Activated CD4-positive, alpha-beta T cell treated with anti-CD3 and anti-CD28 coated beads for 24 hours (primary cell): ENCODE results near the gene SLC16A12.
"Not testable (repeated sequence)": the region's sequence is repeated elsewhere in the genome, so short reads cannot be mapped to it uniquely, and the experiment has no call there.

Experiments used
- DNase-seq, 2 donors: peaks; one replicate each; pipeline ENCODE4 v3.0.0-alpha.2; 2020; ENCODE audit warnings: low read depth in 2 of 2

Gene SLC16A12

DNA sequence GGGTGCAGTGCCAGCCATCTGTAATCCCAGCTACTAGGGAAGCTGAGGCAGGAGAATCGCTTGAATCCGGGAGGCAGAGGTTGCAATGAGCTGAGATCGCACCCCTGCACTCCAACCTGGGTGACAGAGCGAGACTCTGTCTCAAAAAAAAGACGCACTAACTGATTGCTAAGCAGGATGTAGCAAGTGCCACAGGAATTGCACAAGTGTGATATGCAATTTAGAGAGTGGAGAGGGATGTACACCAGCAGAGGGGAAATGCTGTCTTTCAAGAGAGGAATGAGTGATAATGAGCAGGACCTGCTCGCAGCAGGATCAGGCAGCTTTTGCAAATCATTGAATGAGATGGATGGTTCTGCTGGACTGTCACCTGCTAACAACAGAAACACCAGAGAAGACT, 13.3 kb upstream of the SLC16A12 start:
- DNase-seq: no peak

GRCh38 chr10:89547853-89548513, 12.6 kb upstream of the SLC16A12 start:
- DNase-seq: no peak

DNA sequence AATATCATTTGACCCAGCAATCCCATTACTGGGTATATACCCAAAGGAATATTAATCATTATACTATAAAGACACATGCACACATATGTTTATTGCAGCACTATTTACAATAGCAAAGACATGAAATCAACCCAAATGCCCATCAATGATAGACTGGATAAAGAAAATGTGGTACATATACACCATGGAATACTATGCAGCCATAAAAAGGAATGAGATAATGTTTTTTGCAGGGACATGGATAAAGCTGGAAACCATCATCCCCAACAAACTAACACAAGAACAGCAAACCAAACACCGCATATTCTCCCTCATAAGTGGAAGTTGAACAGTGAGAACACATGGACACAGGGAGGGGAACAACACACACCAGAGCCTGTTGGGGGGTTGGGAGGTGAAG, 11.3 kb upstream of the SLC16A12 start:
- not testable (repeated sequence) for DNase-seq

DNA sequence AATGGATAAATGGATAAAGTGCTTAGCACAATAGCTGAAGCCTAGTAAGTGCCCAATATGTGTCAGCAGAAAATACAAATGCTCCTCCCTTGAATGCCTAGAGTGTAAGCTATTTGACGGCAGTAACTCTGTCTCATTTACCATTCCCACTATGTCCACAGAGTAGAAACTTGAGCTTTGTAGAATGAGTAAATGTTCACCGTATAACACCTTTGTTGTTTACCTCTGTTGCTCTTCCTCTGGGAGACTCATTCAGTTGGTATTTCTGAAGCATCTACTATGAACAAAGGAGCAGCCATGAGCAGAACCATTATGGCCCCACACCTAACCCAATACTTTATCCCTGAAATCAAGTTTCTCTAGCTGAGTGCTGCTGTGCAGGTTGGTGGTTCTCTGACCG, 8.4 kb upstream of the SLC16A12 start:
- no peak for DNase-seq

DNA sequence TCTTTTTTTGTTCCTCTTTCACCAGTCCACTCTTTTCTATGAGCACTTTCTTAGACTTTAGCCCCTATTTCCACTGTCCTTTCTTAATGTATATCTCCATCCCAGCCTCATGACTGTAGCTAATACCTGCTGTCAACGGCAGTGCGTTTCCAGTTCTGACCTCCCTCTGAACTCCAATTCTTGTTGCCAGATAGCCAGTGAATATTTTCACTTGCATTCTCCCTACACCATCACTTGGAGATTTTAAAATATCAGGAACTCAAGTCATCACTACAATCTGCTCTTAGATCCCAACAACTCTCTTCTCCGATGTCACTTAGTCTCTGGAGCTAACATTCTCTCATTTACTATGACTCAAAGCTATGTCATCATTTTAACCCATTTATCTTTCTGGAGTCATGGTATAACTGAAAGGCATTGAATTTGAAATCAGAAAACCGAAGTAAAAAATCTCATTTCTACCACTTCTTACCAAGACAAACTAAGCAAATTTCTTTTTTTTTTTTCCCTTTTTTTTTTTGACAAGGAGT, 5.1 kb upstream of the SLC16A12 start:
- DNase-seq: no peak

GRCh38 chr10:89537364-89537763, 2.0 kb upstream of the SLC16A12 start:
- DNase-seq: no peak

DNA sequence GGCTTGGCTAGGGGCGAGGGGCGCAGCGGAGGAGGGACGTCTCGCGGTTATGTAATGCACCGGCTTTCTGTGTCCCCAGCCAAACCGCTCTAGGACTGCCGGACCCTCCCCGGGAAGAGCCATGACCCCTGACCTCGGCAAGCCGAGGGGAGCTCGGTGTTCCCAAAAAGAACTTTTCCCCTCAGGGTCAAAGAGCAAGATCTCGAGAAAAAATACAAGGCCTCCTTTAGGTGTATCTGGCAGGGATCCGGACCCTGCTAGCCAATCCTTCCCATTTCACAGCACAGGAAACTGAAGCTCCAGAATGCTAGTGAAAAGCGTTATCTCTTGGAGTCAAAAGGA, 590 bp upstream of the SLC16A12 start:
- DNase-seq: no peak

- DNase-seq: no peak
Observed at GRCh38 chr10:89534826-89535166, 598 bp downstream of the SLC16A12 start.

- DNase-seq: no peak
Observed at GRCh38 chr10:89532476-89532875, 2.9 kb downstream of the SLC16A12 start.

DNA sequence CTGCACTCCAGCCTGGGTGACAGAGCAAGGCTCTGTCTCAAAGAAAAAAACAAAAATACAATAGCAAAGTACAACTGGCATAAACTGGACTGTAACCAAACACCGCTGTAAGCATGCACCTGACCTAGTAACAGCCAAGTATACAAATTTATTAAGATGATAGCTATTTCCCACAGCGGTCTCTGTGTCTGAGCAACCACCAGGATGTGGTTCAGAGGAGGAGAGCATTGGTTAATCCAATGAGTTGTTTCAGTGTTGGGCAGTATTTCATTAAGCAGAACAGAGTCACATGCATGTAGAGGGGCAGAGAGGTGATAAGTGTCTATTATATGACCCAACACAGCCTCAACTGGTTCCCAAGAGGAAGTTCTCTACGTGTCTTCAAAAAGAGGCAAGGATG, 4.0 kb downstream of the SLC16A12 start:
- no peak for DNase-seq

DNA sequence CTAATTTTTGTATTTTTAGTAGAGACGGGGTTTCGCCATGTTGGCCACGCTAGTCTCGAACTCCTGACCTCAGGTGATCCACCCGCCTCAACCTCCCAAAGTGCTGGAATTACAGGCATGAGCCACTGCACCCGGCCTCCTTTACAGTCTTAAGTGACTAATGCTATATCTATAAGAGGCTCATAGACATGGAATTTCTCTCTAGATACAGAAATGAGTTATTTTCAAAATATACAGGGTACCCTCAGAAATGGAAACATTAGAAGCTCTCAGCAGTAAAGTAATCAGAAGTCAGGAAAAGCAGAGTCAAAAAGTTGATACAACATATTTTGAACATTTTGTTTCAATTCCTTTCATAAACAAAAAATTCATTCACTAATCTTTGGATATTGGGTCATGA, 5.7 kb downstream of the SLC16A12 start:
- not testable (repeated sequence) for DNase-seq

DNA sequence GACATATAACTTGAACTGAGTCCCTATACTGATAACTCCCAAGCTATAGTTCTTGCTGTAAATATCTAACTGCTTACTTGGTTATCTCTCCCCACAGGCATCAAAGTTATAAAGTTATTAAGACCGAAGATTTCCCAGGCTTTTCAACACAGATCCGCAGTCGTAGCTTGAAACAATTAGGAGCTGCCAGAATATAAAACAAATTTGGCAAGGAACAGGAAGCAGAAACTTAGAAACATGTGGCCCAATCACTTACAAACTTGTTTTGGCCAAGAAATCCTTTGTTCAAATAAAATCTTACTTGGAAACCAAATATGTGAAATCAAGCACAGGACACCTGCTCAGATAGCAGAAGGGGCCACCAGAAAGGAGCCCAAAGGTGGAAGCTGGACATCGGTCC, 9.0 kb downstream of the SLC16A12 start:
- DNase-seq: no peak

- DNase-seq: no peak
Observed at GRCh38 chr10:89525556-89525955, 9.8 kb downstream of the SLC16A12 start.

DNA sequence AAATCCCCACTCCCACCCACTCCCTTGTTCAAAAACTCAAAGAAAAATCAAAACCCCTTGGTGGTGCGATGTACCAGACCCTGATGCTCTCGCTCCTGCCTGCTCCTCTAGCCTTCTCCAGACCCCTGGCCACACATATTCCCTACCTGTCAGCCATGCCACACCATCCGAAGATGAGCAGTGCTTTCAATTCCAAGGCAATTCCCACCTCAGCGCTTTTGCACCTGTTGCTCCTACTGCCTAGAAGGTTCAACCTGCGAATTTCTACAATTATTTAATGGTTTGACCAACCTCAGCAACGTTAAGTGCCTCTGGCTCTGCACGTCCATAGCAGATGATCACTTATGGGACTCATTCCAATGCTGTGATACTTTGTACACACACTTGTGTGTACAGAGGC, 11.1 kb downstream of the SLC16A12 start:
- no peak for DNase-seq

DNA sequence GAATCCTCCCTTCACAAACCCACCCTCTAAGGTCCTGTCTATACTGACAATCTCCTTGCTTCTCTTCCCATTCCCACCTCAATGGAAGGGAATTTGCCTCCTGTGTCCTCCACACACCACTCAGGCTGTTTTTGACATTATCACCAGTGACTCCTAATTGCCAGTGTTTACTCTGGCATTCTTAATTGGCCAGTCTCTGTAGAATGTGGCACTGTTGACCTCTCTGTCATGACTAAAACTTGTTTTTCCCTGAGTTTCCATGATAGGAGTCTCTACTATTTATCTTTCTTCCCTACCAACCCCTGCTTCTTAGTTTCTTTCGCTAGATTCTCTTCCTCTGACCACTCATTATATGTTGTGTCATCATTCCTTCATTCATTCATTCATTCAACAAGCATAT, 12.1 kb downstream of the SLC16A12 start:
- no peak for DNase-seq

DNA sequence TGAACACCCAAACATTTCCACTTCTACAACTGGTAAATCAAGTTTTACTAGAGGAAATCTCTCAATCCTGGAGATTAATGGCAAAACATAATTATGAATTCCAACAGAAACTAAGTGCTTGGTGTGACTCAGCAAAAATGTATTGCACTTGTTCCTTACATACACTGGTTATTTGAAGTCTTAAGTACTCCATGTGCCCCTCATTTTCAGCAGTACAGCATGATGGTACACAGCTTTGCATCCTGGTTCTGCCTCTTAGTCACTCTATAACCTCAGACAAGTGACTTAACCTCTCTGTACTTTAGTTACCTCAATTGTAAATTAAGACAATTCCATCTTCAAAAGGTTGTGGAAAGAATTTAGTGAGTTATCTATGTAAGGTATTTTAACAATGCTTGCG, 12.9 kb downstream of the SLC16A12 start:
- DNase-seq: no peak

GRCh38 chr10:89521368-89521767, 14.0 kb downstream of the SLC16A12 start:
- DNase-seq: no peak

- DNase-seq: no peak
Observed at GRCh38 chr10:89520706-89521105, 14.7 kb downstream of the SLC16A12 start.

DNA sequence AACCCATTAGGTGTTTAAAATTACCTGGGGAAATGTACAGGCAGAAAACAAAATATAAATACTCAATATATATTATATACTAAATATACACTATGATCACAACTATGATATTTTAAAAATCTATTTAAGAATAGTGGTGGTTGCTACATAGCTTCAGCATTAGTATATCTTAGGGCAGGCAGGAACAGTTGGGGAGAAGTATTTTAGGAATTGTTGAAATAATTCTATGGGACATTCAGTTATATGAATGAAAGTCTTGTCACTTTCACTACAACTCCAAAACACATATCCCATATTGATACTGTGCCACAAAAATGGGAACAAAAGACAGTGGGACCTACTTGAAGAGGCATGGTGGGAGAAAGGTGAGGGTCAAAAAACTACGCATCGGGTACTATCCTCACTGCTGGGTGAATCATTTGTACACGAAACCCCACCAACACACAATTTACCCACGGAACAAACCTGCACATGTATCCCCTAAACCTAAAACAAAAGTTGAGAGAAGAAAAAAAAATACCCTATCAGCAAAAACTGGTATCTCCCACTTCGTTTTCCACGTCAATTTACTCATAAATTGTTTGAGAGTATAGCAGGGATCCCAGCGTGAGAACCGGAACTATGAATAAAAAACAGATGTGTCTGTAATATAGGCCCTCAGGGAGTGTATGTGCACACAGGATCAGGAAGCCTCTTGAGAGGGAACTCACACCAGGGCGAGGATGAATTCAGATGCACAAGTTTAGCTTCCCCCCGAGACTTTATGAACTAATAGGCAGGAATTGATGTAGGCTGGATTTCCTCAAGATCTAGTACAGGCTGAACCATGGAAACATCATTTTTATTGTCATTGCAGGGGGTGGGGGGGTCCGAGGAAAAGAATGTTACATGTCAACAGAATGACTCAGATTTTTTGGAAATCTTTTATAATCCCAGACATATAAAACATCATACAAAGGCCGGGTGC, 16.2 kb downstream of the SLC16A12 start:
- no peak for DNase-seq

GRCh38 chr10:89518108-89518507, 17.3 kb downstream of the SLC16A12 start:
- no peak for DNase-seq

DNA sequence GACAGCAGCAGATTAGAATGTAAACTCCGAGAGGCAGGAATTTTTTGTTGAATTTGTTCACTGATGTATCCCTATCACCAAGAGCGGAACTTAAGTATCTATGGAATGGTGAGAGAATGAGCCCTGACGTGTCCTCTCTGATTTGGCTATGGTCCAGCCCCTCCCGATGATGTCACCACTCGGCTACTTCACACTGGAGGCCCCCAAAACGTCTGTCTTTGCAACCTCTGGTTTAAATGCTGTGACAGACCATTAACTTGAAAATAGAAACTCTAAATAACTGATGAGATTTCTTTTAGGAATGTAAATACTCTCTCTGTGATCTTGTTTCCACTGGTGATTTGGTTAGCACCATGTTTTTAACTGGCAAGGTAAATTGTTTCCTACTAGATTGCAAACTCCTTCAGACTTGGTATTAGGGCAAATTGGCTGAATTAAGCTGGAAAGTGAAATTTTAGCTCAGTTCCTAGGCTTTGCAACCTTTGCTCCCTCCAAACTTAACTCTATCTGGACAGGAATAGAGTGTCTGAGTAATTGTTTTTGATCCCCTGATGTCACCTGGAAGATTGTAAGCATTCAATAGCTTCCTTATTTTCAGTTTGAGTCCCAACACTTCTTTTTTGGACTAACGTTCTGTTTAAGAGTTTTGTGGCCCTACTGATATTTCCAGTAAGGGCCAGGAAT, 19.1 kb downstream of the SLC16A12 start:
- DNase-seq: no peak

DNA sequence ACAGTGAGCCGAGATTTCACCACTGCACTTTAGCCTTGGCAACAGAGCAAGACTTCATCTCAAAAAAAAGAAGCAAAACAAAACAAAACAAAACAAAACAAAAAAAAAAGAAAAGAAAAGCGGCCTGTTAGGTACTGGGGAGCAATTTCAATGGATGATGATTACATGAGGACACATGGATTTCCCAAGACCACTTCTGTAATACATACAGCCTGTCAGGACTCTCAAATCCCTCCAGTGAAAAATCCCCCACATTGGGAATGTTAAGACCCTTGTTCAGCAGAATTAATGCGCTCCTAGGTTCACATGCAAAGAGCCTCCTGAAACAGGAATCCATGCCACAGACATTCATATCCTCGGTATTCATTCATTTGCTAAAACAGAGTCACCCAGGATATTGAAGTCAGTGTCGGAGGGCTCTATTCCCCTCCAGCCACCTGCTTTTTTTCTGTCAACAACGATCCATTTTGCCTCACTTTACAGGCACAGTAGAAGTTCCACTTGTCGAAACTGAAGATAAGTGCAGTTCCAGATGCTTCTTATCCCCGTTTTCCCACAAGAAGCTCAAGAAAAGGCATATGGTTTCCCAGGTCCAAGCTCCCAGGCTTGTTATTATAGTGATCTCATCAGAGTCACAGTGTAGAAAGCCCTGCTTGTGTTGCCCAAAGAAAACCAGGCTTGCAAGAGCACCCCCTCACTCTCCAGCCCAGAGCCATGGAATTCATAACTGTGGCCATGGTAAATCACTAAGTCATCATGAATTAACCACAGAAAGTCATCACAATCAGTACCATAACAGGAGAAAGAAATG, 20.2 kb downstream of the SLC16A12 start:
- no peak for DNase-seq
